Mesenchymal stem cell (in vitro differentiated cells and primary cell): Measurements from ENCODE around the gene PLXNC1.

Experiments used
- DNase-seq: peaks from one replicate; pipeline ENCODE4 v3.0.0-alpha.2; 2013
- H2AFZ ChIP-seq: one replicate; pipeline ENCODE4 v1.6.1; 2013; ENCODE audit warnings: low read depth, mild to moderate bottlenecking, control low read depth, inconsistent platforms, low read length, moderate library complexity
- H2AK5ac ChIP-seq: 2 replicates; pipeline ENCODE4 v1.6.1; 2013; ENCODE audit warnings: low read length, moderate library complexity, mild to moderate bottlenecking, inconsistent platforms; ENCODE audit not compliant: severe bottlenecking
- H2BK120ac ChIP-seq: one replicate; pipeline ENCODE4 v1.6.1; 2013; ENCODE audit warnings: low read depth, mild to moderate bottlenecking, inconsistent platforms, low read length, moderate library complexity
- H2BK12ac ChIP-seq, 2 experiments: one replicate each; pipeline ENCODE4 v1.6.1; 2013; ENCODE audit warnings: inconsistent platforms in 2 of 2, low read length in 2 of 2, mild to moderate bottlenecking in 2 of 2, moderate library complexity in 2 of 2, control low read depth in 1 of 2
- H2BK15ac ChIP-seq: one replicate; pipeline ENCODE4 v1.6.1; 2013; ENCODE audit warnings: mild to moderate bottlenecking, low read depth, inconsistent platforms; ENCODE audit not compliant: poor library complexity, severe bottlenecking
- H2BK5ac ChIP-seq: 2 replicates; pipeline ENCODE4 v1.6.1; 2013; ENCODE audit warnings: low read depth, mild to moderate bottlenecking, low read length, control low read depth, inconsistent platforms; ENCODE audit not compliant: poor library complexity, severe bottlenecking
- H3K14ac ChIP-seq, 2 experiments: one replicate each; pipeline ENCODE4 v1.6.1; 2013; ENCODE audit warnings: inconsistent platforms in 2 of 2, low read length in 2 of 2, control low read depth in 1 of 2, mild to moderate bottlenecking in 1 of 2, moderate library complexity in 1 of 2
- H3K18ac ChIP-seq, 2 experiments: one replicate each; pipeline ENCODE4 v1.6.1; 2013; ENCODE audit warnings: inconsistent platforms in 2 of 2, low read length in 2 of 2, control low read depth in 1 of 2, low read depth in 1 of 2, mild to moderate bottlenecking in 1 of 2
- H3K23ac ChIP-seq, 2 experiments: one replicate each; pipeline ENCODE4 v1.6.1; 2013; ENCODE audit warnings: inconsistent platforms in 2 of 2, low read length in 2 of 2, mild to moderate bottlenecking in 2 of 2, moderate library complexity in 2 of 2, control low read depth in 1 of 2
- H3K27ac ChIP-seq: 2 replicates; pipeline ENCODE4 v1.5.1; 2013; ENCODE audit warnings: mild to moderate bottlenecking, moderate library complexity, low read length, control low read depth, inconsistent platforms; ENCODE audit not compliant: poor library complexity, severe bottlenecking
- H3K27me3 ChIP-seq, 2 experiments: 2 replicates each; pipeline versions ENCODE4 v1.6.1 to v1.7.0; 2013; ENCODE audit warnings: low read length in 2 of 2, mild to moderate bottlenecking in 2 of 2, moderate library complexity in 2 of 2, control low read depth in 1 of 2, inconsistent platforms in 1 of 2; ENCODE audit not compliant: control insufficient read depth in 1 of 2, insufficient read depth in 1 of 2
- H3K36me3 ChIP-seq, 2 experiments: 2 replicates each; pipeline versions ENCODE4 v1.6.1 to v1.7.0; 2013; ENCODE audit warnings: low read length in 2 of 2, control low read depth in 1 of 2, inconsistent platforms in 1 of 2, low read depth in 1 of 2, mild to moderate bottlenecking in 1 of 2; ENCODE audit not compliant: insufficient read depth in 2 of 2, control insufficient read depth in 1 of 2
- H3K4ac ChIP-seq, 2 experiments: one replicate each; pipeline ENCODE4 v1.6.1; 2013; ENCODE audit warnings: inconsistent platforms in 2 of 2, low read length in 2 of 2, mild to moderate bottlenecking in 2 of 2, moderate library complexity in 2 of 2, control low read depth in 1 of 2, low read depth in 1 of 2
- H3K4me1 ChIP-seq: 2 replicates; pipeline ENCODE4 v1.6.1; 2013; ENCODE audit warnings: low read depth, low read length, control low read depth; ENCODE audit not compliant: control insufficient read depth, insufficient read depth
- H3K4me2 ChIP-seq: 2 replicates; pipeline ENCODE4 v1.6.1; 2013; ENCODE audit warnings: low read length, mild to moderate bottlenecking, inconsistent platforms; ENCODE audit not compliant: poor library complexity, severe bottlenecking
- H3K4me3 ChIP-seq, 2 experiments: 2 replicates each; pipeline versions ENCODE4 v1.5.1 to v1.7.0; 2013; ENCODE audit warnings: low read length in 2 of 2, mild to moderate bottlenecking in 2 of 2, control low read depth in 1 of 2, low read depth in 1 of 2; ENCODE audit not compliant: insufficient read depth in 1 of 2
- H3K79me1 ChIP-seq: replicated peaks from 2 replicates; pipeline ENCODE4 v1.6.1; 2013; ENCODE audit warnings: mild to moderate bottlenecking, control low read depth, low read length, inconsistent platforms; ENCODE audit not compliant: poor library complexity, severe bottlenecking
- H3K9ac ChIP-seq: 2 replicates; pipeline ENCODE4 v1.7.0; 2013; ENCODE audit warnings: mild to moderate bottlenecking, low read length, moderate library complexity
- H3K9me3 ChIP-seq: 2 replicates; pipeline ENCODE4 v1.7.0; 2013; ENCODE audit warnings: mild to moderate bottlenecking, low read length; ENCODE audit not compliant: control insufficient read depth
- H4K8ac ChIP-seq: one replicate; pipeline ENCODE4 v1.6.1; 2013; ENCODE audit warnings: inconsistent platforms, mild to moderate bottlenecking, low read length, moderate library complexity
- H4K91ac ChIP-seq: one replicate; pipeline ENCODE4 v1.6.1; 2013; ENCODE audit warnings: mild to moderate bottlenecking, low read length, inconsistent platforms
- WGBS: methylation state at CpG from one replicate; pipeline ENCODE4 v1.1.7; 2013; ENCODE audit warnings: mixed read lengths; 5-methylcytosine and 5-hydroxymethylcytosine counted together

Gene PLXNC1

DNA sequence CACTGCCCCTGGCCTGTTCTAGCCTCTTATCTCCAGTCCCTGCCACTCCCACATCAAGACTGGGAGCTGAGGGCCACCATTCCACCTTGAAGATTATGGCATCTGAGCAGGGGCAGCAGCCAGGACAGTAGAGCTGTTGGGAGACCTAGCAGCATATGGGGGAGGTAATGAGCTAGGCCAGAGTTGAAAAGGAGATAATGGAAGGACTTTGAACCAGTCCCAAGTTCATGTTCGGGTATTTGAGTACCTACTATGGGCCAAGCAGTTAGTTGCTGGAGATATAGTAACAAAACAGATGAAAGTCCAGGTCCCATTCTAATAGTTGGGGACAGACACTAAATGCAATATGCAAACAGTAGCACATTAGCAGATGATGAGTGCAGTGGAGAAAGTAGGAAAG is 151.5 kb downstream of the PLXNC1 start:
- Histone ChIP-seq H2BK120ac (no peak overlapping the region), H2AFZ (no peak overlapping the region), H3K79me1 (no peaks in the 10 kb centered on the region), H3K9me3 (no peaks in the 10 kb centered on the region), H2BK15ac (no peak overlapping the region), H3K14ac (no peak overlapping the region), H4K8ac (no peak overlapping the region), H4K91ac (no peak overlapping the region), H3K4me2 (no peak overlapping the region), H3K23ac (no peak overlapping the region), H2AK5ac (no peak overlapping the region), H3K4ac (peak overlapping the region in 1 of 2 experiments; percentile 28), H3K18ac (no peak overlapping the region), H2BK12ac (no peak overlapping the region), H2BK5ac (no peak overlapping the region), H3K4me3 (no peak overlapping the region), H3K36me3 (peaks cover 0 to 84% of the 10 kb centered on the region in 2 experiments), H3K27ac (no peak overlapping the region), H3K4me1 (peaks cover 2% of the 10 kb centered on the region), H3K9ac (no peak overlapping the region), H3K27me3 (no peaks in the 10 kb centered on the region)
- WGBS: 96% methylated on average over 1 of the region's 1 CpG
- no peak for DNase-seq

DNA sequence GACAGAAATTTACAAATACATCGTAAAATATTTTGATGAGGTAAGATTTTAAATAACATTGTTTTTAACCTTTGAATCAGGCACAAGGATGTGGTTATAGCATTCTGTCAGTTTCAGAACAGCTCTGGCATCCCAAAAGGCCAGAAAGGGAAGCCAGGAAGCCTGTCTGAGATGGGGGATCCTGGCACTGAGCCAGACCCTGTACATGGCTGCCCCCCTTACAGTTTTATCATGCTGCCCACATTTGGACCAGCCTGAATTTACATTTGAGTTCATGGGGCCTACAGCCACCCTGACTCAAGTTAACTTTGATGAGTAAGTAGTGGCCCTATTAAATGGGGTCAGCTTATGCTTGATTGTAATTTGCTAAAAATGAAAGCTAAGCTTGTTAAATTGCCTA is 155.6 kb downstream of the PLXNC1 start:
- 100% methylated on average over 1 of the region's 1 CpG for WGBS
- Histone ChIP-seq H3K4ac (peak overlapping the region in 1 of 2 experiments; percentile 32), H3K27ac (no peak overlapping the region), H2BK5ac (no peak overlapping the region), H2BK12ac (peak overlapping the region; percentile 29 to 89), H3K4me3 (no peak overlapping the region), H3K79me1 (no peaks in the 10 kb centered on the region), H2BK120ac (peak overlapping the region; percentile 69), H2AK5ac (no peak overlapping the region), H4K8ac (no peak overlapping the region), H3K9ac (no peak overlapping the region), H3K23ac (no peak overlapping the region), H3K27me3 (no peaks in the 10 kb centered on the region), H2AFZ (no peak overlapping the region), H3K36me3 (peaks cover 0 to 84% of the 10 kb centered on the region in 2 experiments), H3K9me3 (no peaks in the 10 kb centered on the region), H4K91ac (peak overlapping the region; percentile 62), H3K18ac (peak overlapping the region; percentile 18 to 24), H3K4me2 (no peak overlapping the region), H3K14ac (no peak overlapping the region), H2BK15ac (no peak overlapping the region), H3K4me1 (peaks cover 2% of the 10 kb centered on the region)
- DNase-seq: no peak

DNA sequence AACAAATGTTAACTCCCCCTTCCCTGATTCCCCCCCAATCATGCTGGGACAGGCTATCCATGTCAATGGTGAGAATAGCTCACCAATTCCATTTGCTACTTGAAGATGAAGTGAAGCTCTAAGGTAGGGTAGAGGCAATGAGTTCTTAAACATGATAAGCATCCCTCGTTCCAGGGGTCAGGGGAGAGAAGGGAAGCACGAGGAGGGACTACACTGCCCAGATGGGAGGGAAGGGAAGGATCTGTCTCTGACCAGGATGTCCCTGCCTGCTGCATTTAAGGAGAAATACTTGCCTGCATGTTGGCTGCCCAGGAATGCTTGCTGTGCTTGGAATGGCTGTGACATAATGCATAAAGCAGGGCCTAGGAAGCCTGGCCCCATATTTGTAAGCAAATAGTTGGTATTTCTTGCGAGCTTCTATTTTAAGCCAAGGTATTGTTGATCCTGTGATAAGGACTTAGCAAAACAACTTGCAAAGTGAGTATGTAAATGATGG is 156.2 kb downstream of the PLXNC1 start:
- Histone ChIP-seq H4K91ac (peak overlapping the region; percentile 84), H2BK120ac (no peak overlapping the region), H3K14ac (no peak overlapping the region), H2AK5ac (no peak overlapping the region), H3K27ac (no peak overlapping the region), H3K79me1 (no peaks in the 10 kb centered on the region), H3K4ac (no peak overlapping the region), H3K23ac (no peak overlapping the region), H3K9me3 (no peaks in the 10 kb centered on the region), H3K36me3 (peaks cover 0 to 85% of the 10 kb centered on the region in 2 experiments), H3K4me1 (peaks cover 2% of the 10 kb centered on the region), H3K4me3 (no peak overlapping the region), H4K8ac (no peak overlapping the region), H3K18ac (peak overlapping the region; percentile 34 to 54), H2BK15ac (no peak overlapping the region), H2AFZ (no peak overlapping the region), H2BK5ac (no peak overlapping the region), H3K27me3 (no peaks in the 10 kb centered on the region), H2BK12ac (peak overlapping the region; percentile 14 to 37), H3K9ac (no peak overlapping the region), H3K4me2 (no peak overlapping the region)
- 32% methylated on average over 3 of the region's 3 CpGs for WGBS
- peak; percentile 57 for DNase-seq

DNA sequence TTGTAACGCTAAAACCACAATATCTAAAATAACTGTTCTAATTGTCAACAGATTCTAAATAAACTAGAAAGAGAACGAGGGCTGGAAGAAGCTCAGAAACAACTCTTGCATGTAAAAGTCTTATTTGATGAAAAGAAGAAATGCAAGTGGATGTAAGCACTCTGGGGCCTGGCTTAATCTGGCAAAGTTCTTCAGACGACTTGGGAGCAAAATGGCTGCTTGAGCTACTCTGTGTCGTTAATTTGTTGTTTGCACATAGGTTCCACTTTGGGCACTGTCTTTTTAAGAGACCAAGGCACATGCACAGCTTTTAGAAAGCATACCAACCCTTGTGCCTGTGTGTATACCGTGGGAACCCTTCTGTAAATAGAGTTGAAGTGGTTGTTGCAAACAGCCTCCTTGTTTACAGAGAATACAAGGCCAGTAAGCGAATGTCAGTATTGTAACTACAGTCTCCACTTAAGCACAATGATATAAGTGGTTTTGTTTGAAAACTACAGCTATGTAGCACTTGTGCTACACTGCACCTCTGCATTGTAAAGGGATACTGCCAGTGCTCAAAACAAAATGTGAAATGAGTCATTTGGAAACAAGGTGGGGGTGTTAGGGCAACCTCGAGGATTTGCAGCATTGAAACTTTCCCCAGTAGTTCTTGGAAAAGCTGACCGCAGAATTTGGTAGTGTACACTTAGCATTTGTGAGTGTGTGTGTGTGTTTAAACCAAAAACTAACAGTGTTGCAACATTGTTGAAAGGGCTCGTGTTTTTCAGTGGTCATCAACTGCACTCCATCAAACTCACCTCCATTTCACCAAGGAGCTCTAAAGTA is 157.0 kb downstream of the PLXNC1 start:
- no peak overlapping the region for H3K14ac ChIP-seq
- no peaks in the 10 kb centered on the region for H3K9me3 ChIP-seq
- no peak overlapping the region for H2BK5ac ChIP-seq
- H3K27me3 ChIP-seq: no peaks in the 10 kb centered on the region
- H3K36me3 ChIP-seq: peaks cover 0 to 80% of the 10 kb centered on the region in 2 experiments
- peak overlapping the region; percentile 27 for H4K8ac ChIP-seq
- WGBS: 35% methylated on average over 5 of the region's 9 CpGs
- no peak overlapping the region for H4K91ac ChIP-seq
- H2BK120ac ChIP-seq: no peak overlapping the region
- DNase-seq: peak; percentile 87
- H3K9ac ChIP-seq: no peak overlapping the region
- no peak overlapping the region for H2BK12ac ChIP-seq
- H3K27ac ChIP-seq: peak overlapping the region; percentile 18
- no peak overlapping the region for H3K23ac ChIP-seq
- no peak overlapping the region for H2AFZ ChIP-seq
- H3K79me1 ChIP-seq: no peaks in the 10 kb centered on the region
- H3K4me1 ChIP-seq: peaks cover 2% of the 10 kb centered on the region
- no peak overlapping the region for H2AK5ac ChIP-seq
- no peak overlapping the region for H3K4me2 ChIP-seq
- H3K18ac ChIP-seq: peak overlapping the region in 1 of 2 experiments; percentile 69
- H3K4me3 ChIP-seq: no peak overlapping the region
- no peak overlapping the region for H2BK15ac ChIP-seq
- H3K4ac ChIP-seq: no peak overlapping the region
